GM20000 (cell line): Measurements from ENCODE around the gene CDKL4.

Experiments used
- DNase-seq: peaks from one replicate; pipeline ENCODE4 v3.0.0; 2012; ENCODE audit warnings: low spot score
- CTCF ChIP-seq: IDR thresholded peaks from 2 replicates; pipeline ENCODE4 v1.5.1; 2012; ENCODE audit warnings: mild to moderate bottlenecking, control low read depth; ENCODE audit errors: extremely low read depth, missing control alignments

The CDKL4 gene

GRCh38 chr2:39266916-39267434 is 23.2 kb upstream of the CDKL4 start:
- TF ChIP-seq CTCF: no peak
- no peak for DNase-seq

- no peak for TF ChIP-seq CTCF
- no peak for DNase-seq
Observed at GRCh38 chr2:39266139-39266805, 22.5 kb upstream of the CDKL4 start.

DNA sequence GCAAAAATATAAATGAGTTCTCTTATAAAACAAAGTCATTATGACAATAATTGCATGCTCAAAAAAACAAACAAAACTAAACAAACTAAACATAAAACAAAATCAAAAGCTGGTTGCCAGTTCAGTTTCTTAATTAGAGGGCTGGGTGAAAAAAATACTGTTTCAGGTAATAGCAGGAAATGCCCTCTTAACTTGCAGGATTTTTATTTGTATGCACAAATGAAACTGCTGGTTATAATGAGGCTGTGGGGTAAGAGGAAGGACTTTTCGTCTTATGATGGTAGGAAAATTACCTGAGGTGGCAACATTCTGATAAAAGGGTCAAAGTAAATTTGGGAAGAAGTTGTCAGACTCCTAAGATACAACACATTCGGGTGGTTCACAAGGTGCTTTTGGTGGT is 21.5 kb upstream of the CDKL4 start:
- TF ChIP-seq CTCF: no peak
- no peak for DNase-seq

DNA sequence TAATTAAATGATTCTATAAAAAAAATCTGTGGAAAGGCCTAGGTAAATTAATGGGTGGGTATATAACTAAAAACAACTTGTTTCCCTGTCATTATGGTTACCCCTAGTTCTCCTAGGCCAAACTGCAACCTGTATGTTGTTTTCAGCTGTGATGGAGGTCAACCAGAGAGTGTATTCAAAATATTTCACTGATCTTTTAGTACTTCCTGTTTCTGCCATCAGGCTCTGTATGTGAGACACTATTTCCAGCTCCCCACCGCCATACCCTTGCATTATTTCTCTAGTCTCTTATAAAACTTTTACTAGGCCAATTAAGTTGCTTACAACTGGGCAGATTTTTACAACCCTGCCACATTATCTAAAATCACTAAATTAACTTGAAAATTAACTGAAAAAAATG is 21.0 kb upstream of the CDKL4 start:
- TF ChIP-seq CTCF: no peak
- DNase-seq: peak; percentile 36

- DNase-seq: no peak
- TF ChIP-seq CTCF: no peak
Observed at GRCh38 chr2:39260087-39260486, 16.3 kb upstream of the CDKL4 start.

DNA sequence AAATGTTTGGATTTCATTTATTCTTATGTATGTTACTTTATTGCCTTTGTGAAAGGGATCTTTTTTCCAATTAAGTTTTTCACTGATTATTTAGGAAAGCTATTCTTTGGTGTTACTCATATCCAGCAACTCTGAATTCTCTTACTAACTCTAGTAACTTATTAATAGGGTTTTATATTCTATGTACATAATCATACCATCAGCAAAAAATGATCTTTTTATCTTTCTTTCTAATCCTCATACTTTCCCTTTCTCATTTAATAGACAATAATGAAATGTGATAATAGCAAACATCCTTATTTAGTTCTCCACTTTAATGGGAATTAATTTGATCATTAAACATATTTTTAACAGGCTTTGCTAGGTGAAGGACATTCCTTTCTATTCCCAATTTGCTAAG is 12.3 kb upstream of the CDKL4 start:
- no peak for TF ChIP-seq CTCF
- no peak for DNase-seq

DNA sequence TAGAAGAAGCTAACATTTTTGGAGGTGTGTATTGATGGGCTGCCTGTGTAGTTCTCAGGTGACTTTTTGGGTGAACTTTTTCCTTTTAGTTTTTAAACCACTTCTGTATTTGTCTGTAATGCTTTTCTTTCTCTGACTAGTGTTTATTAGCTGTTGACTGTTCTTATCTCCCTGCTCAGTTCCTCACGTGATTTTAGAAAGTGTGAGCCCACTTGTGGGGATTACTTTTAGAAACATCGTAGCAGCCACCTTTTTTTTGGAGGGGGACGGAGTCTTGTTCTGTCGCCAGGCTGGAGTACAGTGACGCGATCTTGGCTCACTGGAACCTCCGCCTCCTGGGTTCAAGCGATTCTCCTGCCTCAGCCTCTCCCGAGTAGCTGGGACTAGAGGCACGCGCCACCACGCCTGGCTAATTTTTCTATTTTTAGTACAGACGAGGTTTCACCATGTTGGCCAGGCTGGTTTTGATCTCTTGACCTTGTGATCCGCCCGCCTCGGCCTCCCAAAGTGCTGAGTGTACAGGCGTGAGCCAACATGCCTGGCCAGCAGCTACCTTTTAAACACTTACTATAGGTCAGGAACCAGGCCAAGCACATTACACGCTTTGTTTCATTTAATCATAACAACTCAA is 9.2 kb upstream of the CDKL4 start:
- DNase-seq: no peak
- no peak for TF ChIP-seq CTCF
